A673 (cell line): ENCODE measurements around the gene NEK1. TPM values are rescaled to one million over a fixed set of nuclear protein-coding genes. Genes with fewer than 3 reads are reported as not detected.
A peak's percentile ranks its signal among the peaks of the same experiment; 100 is the strongest.

Experiments used
- BruUV-seq: library from RNA; stranded (reverse); fragments of 400-500 nt; replicated peaks from 2 replicates; lab custom pipeline; 2021; lab: Mats Ljungman, UMichigan
- CTCF ChIA-PET: fragments of 300-600 bp; sonication (Branson Sonifier 250); formaldehyde crosslinking; loops from one replicate; lab custom pipeline; 2022; ENCODE audit warnings: antibody characterized with exemption; lab: Charles Lee
- POLR2A ChIA-PET: fragments of 300-600 bp; sonication (Branson Sonifier 250); formaldehyde crosslinking; loops from one replicate; lab custom pipeline; 2022; ENCODE audit warnings: antibody characterized with exemption; ENCODE audit not compliant: low non-redundant PET; lab: Charles Lee
- DNase-seq: peaks from one replicate; pipeline ENCODE4 v3.0.0-alpha.2; 2015; ENCODE audit warnings: low spot score
- H3K27ac ChIP-seq: fragments of 200-600 bp; sonication (generic); 2 replicates; pipeline ENCODE4 v1.5.1; 2016; ENCODE audit warnings: mixed run types, low read depth, mild to moderate bottlenecking, mixed read lengths, antibody characterized with exemption, low read length; ENCODE audit not compliant: poor library complexity, severe bottlenecking
- H3K27me3 ChIP-seq: fragments of 200-600 bp; sonication (generic); replicated peaks from 2 replicates; pipeline ENCODE4 v1.6.1; 2017; ENCODE audit warnings: mixed run types, low read depth, mild to moderate bottlenecking, mixed read lengths, antibody characterized with exemption, low read length; ENCODE audit not compliant: insufficient read depth, poor library complexity
- H3K36me3 ChIP-seq: fragments of 200-600 bp; sonication (generic); 2 replicates; pipeline ENCODE4 v1.6.1; 2016; ENCODE audit warnings: mixed run types, mild to moderate bottlenecking, mixed read lengths, antibody characterized with exemption, low read length; ENCODE audit not compliant: insufficient read depth, poor library complexity, severe bottlenecking
- H3K4me1 ChIP-seq: fragments of 200-600 bp; sonication (generic); 2 replicates; pipeline ENCODE4 v1.6.1; 2017; ENCODE audit warnings: mixed run types, mild to moderate bottlenecking, mixed read lengths, antibody characterized with exemption, low read length; ENCODE audit not compliant: insufficient read depth, poor library complexity, severe bottlenecking
- H3K4me3 ChIP-seq: fragments of 200-600 bp; sonication (generic); 2 replicates; pipeline ENCODE4 v1.5.1; 2016; ENCODE audit warnings: low read depth, mixed run types, mild to moderate bottlenecking, mixed read lengths, low read length; ENCODE audit not compliant: poor library complexity, severe bottlenecking
- H3K9me3 ChIP-seq: fragments of 200-600 bp; sonication (generic); 2 replicates; pipeline ENCODE4 v1.6.1; 2016; ENCODE audit warnings: mixed run types, low read depth, mild to moderate bottlenecking, mixed read lengths, antibody characterized with exemption, low read length; ENCODE audit not compliant: poor library complexity, severe bottlenecking
- EZH2 ChIP-seq: fragments of 200-600 bp; sonication (generic); IDR thresholded peaks from 2 replicates; pipeline ENCODE4 v1.6.1; 2017; ENCODE audit warnings: borderline replicate concordance, low read depth, mild to moderate bottlenecking, mixed read lengths, antibody characterized with exemption, low read length; ENCODE audit not compliant: poor library complexity, severe bottlenecking
- intact Hi-C: fragments of 100-400 bp; cut with micrococcal nuclease; formaldehyde crosslinking; loops from one replicate; pipeline ENCODE4 v1.10.0; 2022; ENCODE audit not compliant: unreplicated experiment
- total RNA-seq: library from RNA; stranded (reverse); gene quantifications from 2 replicates; pipeline ENCODE4 v1.2.3, GENCODE V29; 2021
- TF ChIP-seq, protein P1 (sequence below): fragments of 300-800, 200-600 bp; sonication (generic); conservative IDR thresholded peaks from 2 replicates; pipeline ENCODE4 v1.5.1; 2017; ENCODE audit warnings: low read depth, mild to moderate bottlenecking, antibody characterized with exemption, low read length, moderate library complexity, mixed read lengths

The NEK1 gene
- total RNA-seq, 1 experiment from 2014 or later = 12.9 TPM

DNA sequence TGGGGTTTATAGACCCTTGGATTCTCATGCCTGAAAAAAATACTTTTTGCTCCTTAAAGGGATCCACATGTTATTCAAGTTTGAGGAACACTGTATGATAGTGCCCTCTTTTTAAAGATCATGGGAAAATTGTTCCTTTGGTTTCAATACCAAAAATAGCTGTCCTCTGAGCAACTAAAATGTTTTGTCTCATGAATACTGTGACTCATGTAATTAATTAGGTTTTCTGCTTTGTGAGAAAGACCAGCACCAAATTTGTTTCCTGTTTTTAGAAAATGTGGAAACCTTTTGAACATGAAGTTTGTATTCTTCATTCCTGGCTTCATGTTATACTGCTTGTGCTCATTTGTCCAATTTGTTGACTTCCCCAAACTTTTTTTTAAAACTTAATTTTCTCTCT, 214.1 kb downstream of the NEK1 start:
- TF ChIP-seq, protein P1, sequence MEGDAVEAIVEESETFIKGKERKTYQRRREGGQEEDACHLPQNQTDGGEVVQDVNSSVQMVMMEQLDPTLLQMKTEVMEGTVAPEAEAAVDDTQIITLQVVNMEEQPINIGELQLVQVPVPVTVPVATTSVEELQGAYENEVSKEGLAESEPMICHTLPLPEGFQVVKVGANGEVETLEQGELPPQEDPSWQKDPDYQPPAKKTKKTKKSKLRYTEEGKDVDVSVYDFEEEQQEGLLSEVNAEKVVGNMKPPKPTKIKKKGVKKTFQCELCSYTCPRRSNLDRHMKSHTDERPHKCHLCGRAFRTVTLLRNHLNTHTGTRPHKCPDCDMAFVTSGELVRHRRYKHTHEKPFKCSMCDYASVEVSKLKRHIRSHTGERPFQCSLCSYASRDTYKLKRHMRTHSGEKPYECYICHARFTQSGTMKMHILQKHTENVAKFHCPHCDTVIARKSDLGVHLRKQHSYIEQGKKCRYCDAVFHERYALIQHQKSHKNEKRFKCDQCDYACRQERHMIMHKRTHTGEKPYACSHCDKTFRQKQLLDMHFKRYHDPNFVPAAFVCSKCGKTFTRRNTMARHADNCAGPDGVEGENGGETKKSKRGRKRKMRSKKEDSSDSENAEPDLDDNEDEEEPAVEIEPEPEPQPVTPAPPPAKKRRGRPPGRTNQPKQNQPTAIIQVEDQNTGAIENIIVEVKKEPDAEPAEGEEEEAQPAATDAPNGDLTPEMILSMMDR = no peak
- TF ChIP-seq EZH2 = no peak
- POLR2A ChIA-PET = no interaction called here
- no peak overlapping the region for H3K4me3 ChIP-seq
- no peaks in the 10 kb centered on the region for H3K9me3 ChIP-seq
- H3K4me1 ChIP-seq = peaks cover 19% of the 10 kb centered on the region
- H3K36me3 ChIP-seq = no peaks in the 10 kb centered on the region
- peak; percentile 83 for DNase-seq
- peak overlapping the region; percentile 31 for H3K27ac ChIP-seq
- CTCF ChIA-PET = no interaction called here
- no TSS peak for BruUV-seq
- intact Hi-C loops = no loop called here
- no peaks in the 10 kb centered on the region for H3K27me3 ChIP-seq

DNA sequence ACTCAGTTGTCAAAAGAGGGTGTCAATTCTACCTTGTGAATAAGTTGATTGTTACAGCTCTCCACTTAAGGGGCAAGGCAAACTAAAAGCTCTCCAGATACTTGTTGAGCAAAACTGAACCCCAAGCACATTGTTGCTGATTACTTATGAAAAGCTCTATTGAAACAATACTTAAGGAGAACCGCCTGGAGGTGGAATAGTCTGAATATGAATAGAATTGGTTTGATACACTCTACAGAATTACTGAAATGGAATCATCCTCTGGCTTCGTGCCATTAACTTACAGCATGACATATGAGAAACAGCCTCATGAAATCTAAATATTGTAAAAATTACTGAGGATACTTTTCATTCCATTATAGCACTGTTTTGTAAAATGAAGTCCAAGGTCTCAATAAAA, 214.6 kb downstream of the NEK1 start:
- TF ChIP-seq EZH2 = no peak
- TF ChIP-seq, protein P1 = no peak
- H3K9me3 ChIP-seq = no peaks in the 10 kb centered on the region
- POLR2A ChIA-PET = no interaction called here
- peaks cover 19% of the 10 kb centered on the region for H3K4me1 ChIP-seq
- H3K27me3 ChIP-seq = no peaks in the 10 kb centered on the region
- peak overlapping the region; percentile 31 for H3K27ac ChIP-seq
- DNase-seq = peak; percentile 80
- no peaks in the 10 kb centered on the region for H3K36me3 ChIP-seq
- CTCF ChIA-PET = no interaction called here
- no TSS peak for BruUV-seq
- intact Hi-C loops = no loop called here
- H3K4me3 ChIP-seq = no peak overlapping the region

GRCh38 chr4:169385376-169385775, 227.0 kb downstream of the NEK1 start:
- H3K4me1 ChIP-seq = no peaks in the 10 kb centered on the region
- intact Hi-C loops = no loop called here
- CTCF ChIA-PET = no interaction called here

More at GRCh38 chr4:169385376-169385775, 227.0 kb downstream of the NEK1 start:
- POLR2A ChIA-PET = no interaction called here
- no peak overlapping the region for H3K27ac ChIP-seq
- H3K36me3 ChIP-seq = no peaks in the 10 kb centered on the region
- no peak overlapping the region for H3K4me3 ChIP-seq
- no TSS peak for BruUV-seq
- no peak for DNase-seq
- H3K9me3 ChIP-seq = no peaks in the 10 kb centered on the region
- no peaks in the 10 kb centered on the region for H3K27me3 ChIP-seq
- TF ChIP-seq, protein P1 = no peak
- TF ChIP-seq EZH2 = no peak
